ENCODE results near the gene GNG2. TPM values are rescaled to one million over a fixed set of nuclear protein-coding genes. Genes with fewer than 3 reads are reported as not detected.

GNG2 gene
- total RNA-seq, 1 experiment from 2014 or later = 0.23 TPM

DNA sequence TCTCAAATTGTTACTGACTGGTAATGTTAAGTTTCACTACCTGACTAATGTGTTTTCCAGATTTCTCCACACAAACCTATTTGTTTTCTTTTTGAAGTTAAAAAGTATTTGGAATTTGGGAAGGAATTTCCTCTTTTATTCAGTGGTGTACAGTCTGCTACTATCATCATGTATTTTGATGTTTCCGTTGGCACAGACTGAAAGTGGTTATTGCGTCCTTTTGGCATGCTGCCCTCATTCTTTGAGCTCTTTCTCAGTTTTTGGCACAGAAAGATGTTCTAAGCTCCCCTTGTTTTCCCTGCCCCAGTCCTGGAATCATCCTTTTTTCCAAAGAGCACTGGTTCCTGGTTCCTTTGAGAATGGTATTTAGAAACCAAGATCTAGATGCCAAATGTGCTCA is 97.5 kb downstream of the GNG2 start:
- intact Hi-C loops (cut with micrococcal nuclease; ENCODE audit: unreplicated experiment) = no loop called here
- ChIA-PET POLR2A (interaction anchor here (0.7 kb wide), 1 partner anchor 10 kb away, joined by 4 read pairs; no protein-coding TSS in a partner anchor), CTCF (no interaction called here)
- in situ Hi-C loops (cut with HindIII; ENCODE audit: low pct_unique_long_range_greater_than_20kb, low sequenced_read_pairs) = no loop called here
- ATAC-seq (no peak), DNase-seq (ENCODE audit: low read depth, low spot score) (no peak)
- H3K27me3 ChIP-seq (ENCODE audit: control insufficient read depth, insufficient read depth, low read length) = no peaks in the 10 kb centered on the region; the same call in 1 of the 2 replicates
- H3K36me3 ChIP-seq (ENCODE audit: control insufficient read depth, insufficient read depth, low read length) = no peaks in the 10 kb centered on the region
- BruUV-seq (replicated peaks) = no TSS peak
- H3K4me1 ChIP-seq (ENCODE audit: control insufficient read depth, insufficient read depth, low read length) = no peaks in the 10 kb centered on the region
- no peak overlapping the region for H3K27ac ChIP-seq (ENCODE audit: low read length)
- no peak overlapping the region for H3K4me3 ChIP-seq (ENCODE audit: low read depth in 2 of 2, low read length in 2 of 2)
- 0 out of 2 replicates have a peak, but pooled peaks cover 3% of the 10 kb centered on the region for H3K9me3 ChIP-seq (ENCODE audit: control insufficient read depth, insufficient read depth, low read depth, low read length)
- no peak for TF ChIP-seq POLR2AphosphoS5 (IDR thresholded peaks at IDR 0.05; ENCODE audit: low read depth, low read length)
- TF ChIP-seq, protein P1, sequence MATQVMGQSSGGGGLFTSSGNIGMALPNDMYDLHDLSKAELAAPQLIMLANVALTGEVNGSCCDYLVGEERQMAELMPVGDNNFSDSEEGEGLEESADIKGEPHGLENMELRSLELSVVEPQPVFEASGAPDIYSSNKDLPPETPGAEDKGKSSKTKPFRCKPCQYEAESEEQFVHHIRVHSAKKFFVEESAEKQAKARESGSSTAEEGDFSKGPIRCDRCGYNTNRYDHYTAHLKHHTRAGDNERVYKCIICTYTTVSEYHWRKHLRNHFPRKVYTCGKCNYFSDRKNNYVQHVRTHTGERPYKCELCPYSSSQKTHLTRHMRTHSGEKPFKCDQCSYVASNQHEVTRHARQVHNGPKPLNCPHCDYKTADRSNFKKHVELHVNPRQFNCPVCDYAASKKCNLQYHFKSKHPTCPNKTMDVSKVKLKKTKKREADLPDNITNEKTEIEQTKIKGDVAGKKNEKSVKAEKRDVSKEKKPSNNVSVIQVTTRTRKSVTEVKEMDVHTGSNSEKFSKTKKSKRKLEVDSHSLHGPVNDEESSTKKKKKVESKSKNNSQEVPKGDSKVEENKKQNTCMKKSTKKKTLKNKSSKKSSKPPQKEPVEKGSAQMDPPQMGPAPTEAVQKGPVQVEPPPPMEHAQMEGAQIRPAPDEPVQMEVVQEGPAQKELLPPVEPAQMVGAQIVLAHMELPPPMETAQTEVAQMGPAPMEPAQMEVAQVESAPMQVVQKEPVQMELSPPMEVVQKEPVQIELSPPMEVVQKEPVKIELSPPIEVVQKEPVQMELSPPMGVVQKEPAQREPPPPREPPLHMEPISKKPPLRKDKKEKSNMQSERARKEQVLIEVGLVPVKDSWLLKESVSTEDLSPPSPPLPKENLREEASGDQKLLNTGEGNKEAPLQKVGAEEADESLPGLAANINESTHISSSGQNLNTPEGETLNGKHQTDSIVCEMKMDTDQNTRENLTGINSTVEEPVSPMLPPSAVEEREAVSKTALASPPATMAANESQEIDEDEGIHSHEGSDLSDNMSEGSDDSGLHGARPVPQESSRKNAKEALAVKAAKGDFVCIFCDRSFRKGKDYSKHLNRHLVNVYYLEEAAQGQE (IDR thresholded peaks at IDR 0.05; ENCODE audit: insufficient read depth in 1 of 2, low read depth in 2 of 2, low read length in 1 of 2) = no peak
- TF ChIP-seq, protein P2, sequence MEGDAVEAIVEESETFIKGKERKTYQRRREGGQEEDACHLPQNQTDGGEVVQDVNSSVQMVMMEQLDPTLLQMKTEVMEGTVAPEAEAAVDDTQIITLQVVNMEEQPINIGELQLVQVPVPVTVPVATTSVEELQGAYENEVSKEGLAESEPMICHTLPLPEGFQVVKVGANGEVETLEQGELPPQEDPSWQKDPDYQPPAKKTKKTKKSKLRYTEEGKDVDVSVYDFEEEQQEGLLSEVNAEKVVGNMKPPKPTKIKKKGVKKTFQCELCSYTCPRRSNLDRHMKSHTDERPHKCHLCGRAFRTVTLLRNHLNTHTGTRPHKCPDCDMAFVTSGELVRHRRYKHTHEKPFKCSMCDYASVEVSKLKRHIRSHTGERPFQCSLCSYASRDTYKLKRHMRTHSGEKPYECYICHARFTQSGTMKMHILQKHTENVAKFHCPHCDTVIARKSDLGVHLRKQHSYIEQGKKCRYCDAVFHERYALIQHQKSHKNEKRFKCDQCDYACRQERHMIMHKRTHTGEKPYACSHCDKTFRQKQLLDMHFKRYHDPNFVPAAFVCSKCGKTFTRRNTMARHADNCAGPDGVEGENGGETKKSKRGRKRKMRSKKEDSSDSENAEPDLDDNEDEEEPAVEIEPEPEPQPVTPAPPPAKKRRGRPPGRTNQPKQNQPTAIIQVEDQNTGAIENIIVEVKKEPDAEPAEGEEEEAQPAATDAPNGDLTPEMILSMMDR (IDR thresholded peaks at IDR 0.05) = no peak
- TF ChIP-seq SIN3A (IDR thresholded peaks at IDR 0.05; ENCODE audit: borderline replicate concordance, insufficient read depth, low read depth, low read length) = no peak
- no peak for TF ChIP-seq TCF7L2 (IDR thresholded peaks at IDR 0.05; ENCODE audit: low read depth, low read length)

GRCh38 chr14:51959928-51960327 is 99.5 kb downstream of the GNG2 start:
- intact Hi-C loops (cut with micrococcal nuclease; ENCODE audit: unreplicated experiment) = no loop called here
- Histone ChIP-seq H3K9me3 (ENCODE audit: control insufficient read depth, insufficient read depth, low read depth, low read length) (0 out of 2 replicates have a peak, but pooled peaks cover 3% of the 10 kb centered on the region), H3K4me3 (ENCODE audit: low read depth in 2 of 2, low read length in 2 of 2) (no peak overlapping the region), H3K27me3 (ENCODE audit: control insufficient read depth, insufficient read depth, low read length) (no peaks in the 10 kb centered on the region; the same call in none of the 2 replicates), H3K36me3 (ENCODE audit: control insufficient read depth, insufficient read depth, low read length) (no peaks in the 10 kb centered on the region), H3K4me1 (ENCODE audit: control insufficient read depth, insufficient read depth, low read length) (no peaks in the 10 kb centered on the region), H3K27ac (ENCODE audit: low read length) (no peak overlapping the region)
- no TSS peak for BruUV-seq (replicated peaks)
- in situ Hi-C loops (cut with HindIII; ENCODE audit: low pct_unique_long_range_greater_than_20kb, low sequenced_read_pairs) = no loop called here
- DNase-seq (ENCODE audit: low read depth, low spot score) = no peak
- ChIA-PET CTCF (no interaction called here), POLR2A (no interaction called here)
- ATAC-seq = no peak
- TF ChIP-seq POLR2AphosphoS5 (IDR thresholded peaks at IDR 0.05; ENCODE audit: low read depth, low read length) = no peak
- TF ChIP-seq, protein P1 (IDR thresholded peaks at IDR 0.05; ENCODE audit: insufficient read depth in 1 of 2, low read depth in 2 of 2, low read length in 1 of 2) = no peak
- no peak for TF ChIP-seq TCF7L2 (IDR thresholded peaks at IDR 0.05; ENCODE audit: low read depth, low read length)
- TF ChIP-seq, protein P2 (IDR thresholded peaks at IDR 0.05) = no peak
- TF ChIP-seq SIN3A (IDR thresholded peaks at IDR 0.05; ENCODE audit: borderline replicate concordance, insufficient read depth, low read depth, low read length) = no peak

Data from Panc1 (cell line).